H1 (cell line): ENCODE results near the gene CFAP157. TPM values are rescaled to one million over a fixed set of nuclear protein-coding genes. Genes with fewer than 3 reads are reported as not detected.

Source experiments
- RXRA ChIP-seq: IDR thresholded peaks from 2 replicates; pipeline ENCODE4 v1.6.1; 2011; ENCODE audit warnings: low read depth, mild to moderate bottlenecking, low read length, moderate library complexity; ENCODE audit not compliant: insufficient read depth
- polyA plus RNA-seq, 7 experiments: library from polyadenylated mRNA; depleted of rRNA in 3 of 7; stranded (reverse) in 5 of 7; unstranded in 2 of 7; fragments of >200 nt in 5 of 7; fragments of 200-250 nt in 2 of 7; gene quantifications; 1 replicate in 5 of 7; 2 replicates in 1 of 7; 4 replicates in 1 of 7; pipeline versions ENCODE4 v1.2.1 to v1.2.3, GENCODE V29; 2011 to 2013; ENCODE audit warnings: missing spikeins in 2 of 7, mixed read lengths in 2 of 7
- total RNA-seq: library from RNA; stranded (reverse); fragmentation: NEBNext Ultra II Directional; extraction: Animal tissue kit (Norgen Biotek cat#: 25700); gene quantifications from 2 replicates; pipeline ENCODE4 v1.2.1, GENCODE V29; 2021

Gene CFAP157
- total and polyA plus RNA-seq, 2 of the 8 experiments (the other 6 are each of a cell fraction or from before 2014, with no cell fraction given) = not detected

- no peak for TF ChIP-seq RXRA
Observed at GRCh38 chr9:127693143-127693542, 13.6 kb upstream of the CFAP157 start (continued).
